ENCODE data around the gene BAIAP3.

Gene BAIAP3

GRCh38 chr16:1395444-1396031 is 62.1 kb downstream of the BAIAP3 start:
- no peak for DNase-seq

GRCh38 chr16:1397779-1398178 is 64.3 kb downstream of the BAIAP3 start:
- no peak for DNase-seq

DNA sequence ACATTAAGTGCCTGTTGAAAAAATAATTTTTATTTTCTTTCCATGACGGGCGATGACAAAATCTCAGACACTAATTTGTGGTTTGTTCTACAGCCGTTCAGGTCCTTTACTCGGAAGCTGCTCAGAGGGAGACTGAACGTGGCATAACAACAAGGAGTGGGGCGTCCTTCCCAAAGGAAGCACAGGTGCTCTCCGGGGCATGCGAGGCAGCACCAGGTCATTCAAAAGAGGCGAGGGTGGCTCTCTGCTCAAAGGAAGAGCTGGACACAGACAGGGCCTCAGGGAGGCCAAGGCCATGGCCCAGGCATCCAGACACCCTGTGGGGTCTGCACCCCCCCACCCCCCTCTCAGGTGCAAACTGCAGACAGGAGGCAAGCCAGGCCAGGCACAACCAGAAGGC is 64.9 kb downstream of the BAIAP3 start:
- no peak for DNase-seq
